Spleen (tissue), 7 donors: ENCODE measurements around the gene RANBP9.

Experiments used
- POLR2AphosphoS5 ChIP-seq, 3 donors: sonication (generic); formaldehyde crosslinking; IDR thresholded peaks; one replicate each; pipeline ENCODE4 v1.5.1; 2017; ENCODE audit warnings: antibody characterized with exemption in 3 of 3
- TF ChIP-seq, protein P1 (sequence below), 11 experiments: fragments of 200-600 bp in 7 of 11; fragments of 450-650 bp in 4 of 11; sonication (generic) in 4 of 11; IDR thresholded peaks in 8 of 11; conservative IDR thresholded peaks in 3 of 11; 1 replicate in 7 of 11; 2 replicates in 4 of 11; pipeline versions ENCODE4 v1.4.0 to v1.8.0; 2016 to 2021; ENCODE audit warnings: antibody characterized with exemption in 11 of 11, inconsistent platforms in 4 of 11, mild to moderate bottlenecking in 1 of 11
- donor health status: DM: no; HTN: no; CAD: no; lungs with moderate emphysema.
- donor health status: DM: no; HTN: no; CAD: no.
- donor health status: DM: no; HTN: no; CAD: no.

DNA sequence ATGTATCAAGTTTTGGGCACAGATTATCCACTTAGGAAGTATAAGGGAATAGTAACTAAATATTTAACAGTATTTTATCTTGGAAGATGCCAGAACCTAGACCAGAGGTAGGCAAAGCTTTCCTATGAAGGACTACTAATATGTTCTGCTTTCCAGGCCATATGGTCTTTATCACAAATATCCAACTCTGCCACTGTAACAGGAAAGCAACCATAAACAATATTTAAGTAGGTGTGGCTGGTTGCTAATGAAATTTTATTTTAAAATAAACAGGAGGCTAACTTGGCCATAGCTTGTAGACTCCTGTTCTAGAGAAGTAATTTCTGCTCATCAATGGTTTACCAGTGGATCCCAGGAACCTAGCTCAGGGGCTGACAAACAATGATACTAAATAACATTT lies 57.1 kb downstream of the RANBP9 start:
- TF ChIP-seq, protein P1, sequence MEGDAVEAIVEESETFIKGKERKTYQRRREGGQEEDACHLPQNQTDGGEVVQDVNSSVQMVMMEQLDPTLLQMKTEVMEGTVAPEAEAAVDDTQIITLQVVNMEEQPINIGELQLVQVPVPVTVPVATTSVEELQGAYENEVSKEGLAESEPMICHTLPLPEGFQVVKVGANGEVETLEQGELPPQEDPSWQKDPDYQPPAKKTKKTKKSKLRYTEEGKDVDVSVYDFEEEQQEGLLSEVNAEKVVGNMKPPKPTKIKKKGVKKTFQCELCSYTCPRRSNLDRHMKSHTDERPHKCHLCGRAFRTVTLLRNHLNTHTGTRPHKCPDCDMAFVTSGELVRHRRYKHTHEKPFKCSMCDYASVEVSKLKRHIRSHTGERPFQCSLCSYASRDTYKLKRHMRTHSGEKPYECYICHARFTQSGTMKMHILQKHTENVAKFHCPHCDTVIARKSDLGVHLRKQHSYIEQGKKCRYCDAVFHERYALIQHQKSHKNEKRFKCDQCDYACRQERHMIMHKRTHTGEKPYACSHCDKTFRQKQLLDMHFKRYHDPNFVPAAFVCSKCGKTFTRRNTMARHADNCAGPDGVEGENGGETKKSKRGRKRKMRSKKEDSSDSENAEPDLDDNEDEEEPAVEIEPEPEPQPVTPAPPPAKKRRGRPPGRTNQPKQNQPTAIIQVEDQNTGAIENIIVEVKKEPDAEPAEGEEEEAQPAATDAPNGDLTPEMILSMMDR (IDR thresholded peaks at IDR 0.05 in 8 of 11, conservative IDR thresholded peaks at IDR 0.05 in 3 of 11) = no peak
- no peak for TF ChIP-seq POLR2AphosphoS5 (IDR thresholded peaks at IDR 0.05)
